ENCODE measurements around the gene PAQR4.

PAQR4 gene

DNA sequence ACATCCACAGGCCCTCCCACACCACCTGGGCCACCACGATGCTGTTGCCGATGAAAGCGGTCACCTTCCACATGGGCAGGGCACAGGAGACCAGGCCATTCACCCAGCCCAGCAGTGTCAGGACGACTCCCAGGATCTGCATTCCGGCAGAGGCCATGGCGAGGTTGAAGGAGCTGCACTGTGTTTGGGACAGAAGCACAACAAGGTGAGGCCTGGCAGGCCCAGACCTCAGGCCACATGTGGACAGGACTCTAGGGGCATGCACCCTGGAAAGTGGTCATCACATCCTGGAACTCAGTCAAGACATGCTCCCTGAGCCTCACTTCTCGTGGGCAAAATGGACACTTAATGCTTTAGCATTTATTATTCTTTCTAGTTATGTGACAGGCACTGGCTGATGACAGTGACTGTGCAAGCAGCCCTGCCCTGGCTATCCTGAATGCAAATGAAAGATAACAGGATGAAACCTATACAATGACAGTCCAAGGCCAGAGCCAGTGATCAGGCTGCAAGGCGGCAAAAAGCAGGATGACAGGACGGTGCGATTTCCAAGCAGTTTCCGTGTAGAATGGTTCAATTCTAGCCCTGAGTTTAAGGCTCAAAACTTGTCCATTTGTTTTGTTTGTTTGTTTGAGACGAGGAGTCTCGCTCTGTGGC, 46.8 kb downstream of the PAQR4 start:
- TF ChIP-seq, protein P1, sequence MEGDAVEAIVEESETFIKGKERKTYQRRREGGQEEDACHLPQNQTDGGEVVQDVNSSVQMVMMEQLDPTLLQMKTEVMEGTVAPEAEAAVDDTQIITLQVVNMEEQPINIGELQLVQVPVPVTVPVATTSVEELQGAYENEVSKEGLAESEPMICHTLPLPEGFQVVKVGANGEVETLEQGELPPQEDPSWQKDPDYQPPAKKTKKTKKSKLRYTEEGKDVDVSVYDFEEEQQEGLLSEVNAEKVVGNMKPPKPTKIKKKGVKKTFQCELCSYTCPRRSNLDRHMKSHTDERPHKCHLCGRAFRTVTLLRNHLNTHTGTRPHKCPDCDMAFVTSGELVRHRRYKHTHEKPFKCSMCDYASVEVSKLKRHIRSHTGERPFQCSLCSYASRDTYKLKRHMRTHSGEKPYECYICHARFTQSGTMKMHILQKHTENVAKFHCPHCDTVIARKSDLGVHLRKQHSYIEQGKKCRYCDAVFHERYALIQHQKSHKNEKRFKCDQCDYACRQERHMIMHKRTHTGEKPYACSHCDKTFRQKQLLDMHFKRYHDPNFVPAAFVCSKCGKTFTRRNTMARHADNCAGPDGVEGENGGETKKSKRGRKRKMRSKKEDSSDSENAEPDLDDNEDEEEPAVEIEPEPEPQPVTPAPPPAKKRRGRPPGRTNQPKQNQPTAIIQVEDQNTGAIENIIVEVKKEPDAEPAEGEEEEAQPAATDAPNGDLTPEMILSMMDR (IDR thresholded peaks at IDR 0.05): no peak

DNA sequence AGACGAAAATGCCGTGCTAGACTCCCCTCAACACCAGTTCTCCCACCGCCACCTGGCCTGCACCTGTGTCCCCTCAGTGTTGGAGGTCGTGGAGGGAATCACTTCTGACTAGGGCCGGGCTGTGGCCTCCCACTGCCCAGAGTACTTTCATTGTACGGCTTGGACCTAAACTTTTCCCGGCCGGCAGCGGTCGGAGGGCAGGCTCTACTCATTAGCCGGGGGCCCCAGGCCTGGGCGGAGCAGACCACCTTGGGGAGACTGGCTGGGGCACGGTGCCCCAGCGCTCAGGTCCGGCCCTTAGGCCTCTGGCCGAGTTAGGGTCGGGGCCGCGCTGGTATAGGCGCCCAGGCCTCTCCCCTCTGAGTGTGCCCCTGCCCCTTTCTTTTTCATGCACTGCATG, 48.2 kb downstream of the PAQR4 start:
- TF ChIP-seq, protein P1 (IDR thresholded peaks at IDR 0.05): no peak

GRCh38 chr16:3017794-3018506, 48.8 kb downstream of the PAQR4 start, which contains the start of gene CLDN6:
Gene CLDN6, minus strand, starts transcription at chr16:3018183. Its CDS starts 2,162 bp downstream, at chr16:3016021.
- TF ChIP-seq, protein P1 (IDR thresholded peaks at IDR 0.05): no peak

DNA sequence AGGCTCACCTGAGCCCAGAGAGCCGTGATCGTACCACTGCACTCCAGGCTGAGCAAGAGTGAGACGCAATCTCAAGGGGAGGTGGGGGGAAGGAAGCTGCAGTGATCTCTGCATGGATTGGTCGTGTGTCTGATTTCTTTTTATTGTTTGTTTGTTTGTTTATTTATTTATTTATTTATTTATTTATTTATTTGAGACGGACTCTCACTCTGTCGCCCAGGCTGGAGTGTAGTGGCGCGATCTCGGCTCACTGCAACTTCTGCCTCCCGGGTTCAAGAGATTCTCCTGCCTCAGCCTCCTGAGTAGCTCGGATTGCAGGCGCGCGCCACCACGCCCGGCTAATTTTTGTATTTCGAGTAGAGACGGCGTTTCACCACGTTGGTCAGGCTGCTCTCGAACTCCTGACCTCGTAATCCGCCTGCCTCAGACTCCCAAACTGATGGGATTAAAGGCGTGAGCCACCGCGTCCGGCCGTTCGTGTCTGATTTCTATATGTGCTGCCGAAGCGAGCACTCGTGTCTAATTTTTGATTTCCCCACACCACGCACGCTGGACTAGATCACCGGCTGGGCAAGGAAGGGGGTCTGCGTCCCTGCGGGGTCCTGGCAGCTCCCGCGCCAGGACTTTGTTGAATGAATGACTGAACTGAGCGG, 50.6 kb downstream of the PAQR4 start:
- TF ChIP-seq, protein P1 (IDR thresholded peaks at IDR 0.05): no peak

GRCh38 chr16:3020247-3020603, 51.1 kb downstream of the PAQR4 start, which contains the start of gene TNFRSF12A:
Gene TNFRSF12A, plus strand, starts transcription at chr16:3020368. Its CDS starts 30 bp downstream, at chr16:3020398.
- TF ChIP-seq, protein P1 (IDR thresholded peaks at IDR 0.05): no peak

DNA sequence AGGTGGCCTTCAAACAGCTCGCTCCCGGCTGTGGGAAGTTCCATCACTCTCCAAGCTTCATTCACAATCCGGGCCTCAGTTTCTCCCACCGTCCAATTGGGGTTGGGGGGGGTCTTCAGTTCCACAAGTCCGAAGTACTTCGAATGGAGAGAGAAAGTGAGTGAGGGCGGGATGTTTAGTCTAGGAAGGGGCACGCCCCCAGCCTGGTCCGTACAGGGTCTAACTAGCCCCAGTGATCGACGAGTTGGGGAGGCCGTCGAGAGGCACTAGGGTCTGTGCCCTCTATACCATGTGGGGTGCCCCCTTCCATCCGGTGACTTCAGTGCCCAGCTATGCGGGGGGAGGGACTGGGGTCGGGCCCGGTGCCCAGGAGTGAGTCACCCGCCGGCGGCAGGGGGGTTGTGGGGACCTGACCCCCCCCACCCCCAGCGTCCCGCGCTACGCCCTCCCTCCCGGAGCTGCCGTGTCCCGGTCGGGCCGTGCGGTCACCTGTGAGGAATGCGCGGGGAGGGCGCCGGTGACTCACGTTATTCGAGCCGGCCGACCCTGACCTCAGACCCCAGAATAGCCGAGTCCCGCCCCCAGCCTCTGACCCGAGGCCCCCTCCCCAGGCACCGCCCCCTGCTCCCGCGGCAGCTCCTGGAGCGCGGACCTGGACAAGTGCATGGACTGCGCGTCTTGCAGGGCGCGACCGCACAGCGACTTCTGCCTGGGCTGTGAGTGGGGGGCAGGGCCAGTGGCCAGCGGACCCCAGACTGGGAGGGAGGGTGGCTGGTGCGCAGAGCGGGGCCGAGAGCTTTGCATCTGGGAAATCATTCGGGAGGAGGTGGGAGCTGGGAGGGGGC, 51.7 kb downstream of the PAQR4 start:
- TF ChIP-seq, protein P1 (IDR thresholded peaks at IDR 0.05): no peak

Measured in LNCAP (cell line).